Mesenchymal stem cell (in vitro differentiated cells and primary cell): ENCODE measurements around the gene CAMTA1.

Source experiments
- DNase-seq: peaks from one replicate; pipeline ENCODE4 v3.0.0-alpha.2; 2013
- H2AFZ ChIP-seq: one replicate; pipeline ENCODE4 v1.6.1; 2013; ENCODE audit warnings: low read depth, mild to moderate bottlenecking, control low read depth, inconsistent platforms, low read length, moderate library complexity
- H2AK5ac ChIP-seq: 2 replicates; pipeline ENCODE4 v1.6.1; 2013; ENCODE audit warnings: low read length, moderate library complexity, mild to moderate bottlenecking, inconsistent platforms; ENCODE audit not compliant: severe bottlenecking
- H2BK120ac ChIP-seq: one replicate; pipeline ENCODE4 v1.6.1; 2013; ENCODE audit warnings: low read depth, mild to moderate bottlenecking, inconsistent platforms, low read length, moderate library complexity
- H2BK12ac ChIP-seq, 2 experiments: one replicate each; pipeline ENCODE4 v1.6.1; 2013; ENCODE audit warnings: inconsistent platforms in 2 of 2, low read length in 2 of 2, mild to moderate bottlenecking in 2 of 2, moderate library complexity in 2 of 2, control low read depth in 1 of 2
- H2BK15ac ChIP-seq: one replicate; pipeline ENCODE4 v1.6.1; 2013; ENCODE audit warnings: mild to moderate bottlenecking, low read depth, inconsistent platforms; ENCODE audit not compliant: poor library complexity, severe bottlenecking
- H2BK5ac ChIP-seq: 2 replicates; pipeline ENCODE4 v1.6.1; 2013; ENCODE audit warnings: low read depth, mild to moderate bottlenecking, low read length, control low read depth, inconsistent platforms; ENCODE audit not compliant: poor library complexity, severe bottlenecking
- H3K14ac ChIP-seq, 2 experiments: one replicate each; pipeline ENCODE4 v1.6.1; 2013; ENCODE audit warnings: inconsistent platforms in 2 of 2, low read length in 2 of 2, control low read depth in 1 of 2, mild to moderate bottlenecking in 1 of 2, moderate library complexity in 1 of 2
- H3K18ac ChIP-seq, 2 experiments: one replicate each; pipeline ENCODE4 v1.6.1; 2013; ENCODE audit warnings: inconsistent platforms in 2 of 2, low read length in 2 of 2, control low read depth in 1 of 2, low read depth in 1 of 2, mild to moderate bottlenecking in 1 of 2
- H3K23ac ChIP-seq, 2 experiments: one replicate each; pipeline ENCODE4 v1.6.1; 2013; ENCODE audit warnings: inconsistent platforms in 2 of 2, low read length in 2 of 2, mild to moderate bottlenecking in 2 of 2, moderate library complexity in 2 of 2, control low read depth in 1 of 2
- H3K27ac ChIP-seq: 2 replicates; pipeline ENCODE4 v1.5.1; 2013; ENCODE audit warnings: mild to moderate bottlenecking, moderate library complexity, low read length, control low read depth, inconsistent platforms; ENCODE audit not compliant: poor library complexity, severe bottlenecking
- H3K27me3 ChIP-seq, 2 experiments: 2 replicates each; pipeline versions ENCODE4 v1.6.1 to v1.7.0; 2013; ENCODE audit warnings: low read length in 2 of 2, mild to moderate bottlenecking in 2 of 2, moderate library complexity in 2 of 2, control low read depth in 1 of 2, inconsistent platforms in 1 of 2; ENCODE audit not compliant: control insufficient read depth in 1 of 2, insufficient read depth in 1 of 2
- H3K36me3 ChIP-seq, 2 experiments: 2 replicates each; pipeline versions ENCODE4 v1.6.1 to v1.7.0; 2013; ENCODE audit warnings: low read length in 2 of 2, control low read depth in 1 of 2, inconsistent platforms in 1 of 2, low read depth in 1 of 2, mild to moderate bottlenecking in 1 of 2; ENCODE audit not compliant: insufficient read depth in 2 of 2, control insufficient read depth in 1 of 2
- H3K4ac ChIP-seq, 2 experiments: one replicate each; pipeline ENCODE4 v1.6.1; 2013; ENCODE audit warnings: inconsistent platforms in 2 of 2, low read length in 2 of 2, mild to moderate bottlenecking in 2 of 2, moderate library complexity in 2 of 2, control low read depth in 1 of 2, low read depth in 1 of 2
- H3K4me1 ChIP-seq: 2 replicates; pipeline ENCODE4 v1.6.1; 2013; ENCODE audit warnings: low read depth, low read length, control low read depth; ENCODE audit not compliant: control insufficient read depth, insufficient read depth
- H3K4me2 ChIP-seq: 2 replicates; pipeline ENCODE4 v1.6.1; 2013; ENCODE audit warnings: low read length, mild to moderate bottlenecking, inconsistent platforms; ENCODE audit not compliant: poor library complexity, severe bottlenecking
- H3K4me3 ChIP-seq, 2 experiments: 2 replicates each; pipeline versions ENCODE4 v1.5.1 to v1.7.0; 2013; ENCODE audit warnings: low read length in 2 of 2, mild to moderate bottlenecking in 2 of 2, control low read depth in 1 of 2, low read depth in 1 of 2; ENCODE audit not compliant: insufficient read depth in 1 of 2
- H3K79me1 ChIP-seq: replicated peaks from 2 replicates; pipeline ENCODE4 v1.6.1; 2013; ENCODE audit warnings: mild to moderate bottlenecking, control low read depth, low read length, inconsistent platforms; ENCODE audit not compliant: poor library complexity, severe bottlenecking
- H3K9ac ChIP-seq: 2 replicates; pipeline ENCODE4 v1.7.0; 2013; ENCODE audit warnings: mild to moderate bottlenecking, low read length, moderate library complexity
- H3K9me3 ChIP-seq: 2 replicates; pipeline ENCODE4 v1.7.0; 2013; ENCODE audit warnings: mild to moderate bottlenecking, low read length; ENCODE audit not compliant: control insufficient read depth
- H4K8ac ChIP-seq: one replicate; pipeline ENCODE4 v1.6.1; 2013; ENCODE audit warnings: inconsistent platforms, mild to moderate bottlenecking, low read length, moderate library complexity
- H4K91ac ChIP-seq: one replicate; pipeline ENCODE4 v1.6.1; 2013; ENCODE audit warnings: mild to moderate bottlenecking, low read length, inconsistent platforms
- WGBS: methylation state at CpG from one replicate; pipeline ENCODE4 v1.1.7; 2013; ENCODE audit warnings: mixed read lengths; 5-methylcytosine and 5-hydroxymethylcytosine counted together

Gene CAMTA1

GRCh38 chr1:7505771-7506453 is 720.7 kb downstream of the CAMTA1 start:
- Histone ChIP-seq H3K18ac (no peak overlapping the region), H2BK15ac (no peak overlapping the region), H3K27me3 (peaks cover 0 to 26% of the 10 kb centered on the region in 2 experiments), H3K36me3 (no peaks in the 10 kb centered on the region), H3K9me3 (no peaks in the 10 kb centered on the region), H2AK5ac (no peak overlapping the region), H2AFZ (no peak overlapping the region), H3K4me1 (peaks cover 11% of the 10 kb centered on the region), H4K91ac (no peak overlapping the region), H2BK12ac (no peak overlapping the region), H3K79me1 (no peaks in the 10 kb centered on the region), H3K4ac (no peak overlapping the region), H3K4me3 (no peak overlapping the region), H3K27ac (no peak overlapping the region), H4K8ac (no peak overlapping the region), H2BK5ac (no peak overlapping the region), H3K14ac (no peak overlapping the region), H2BK120ac (no peak overlapping the region), H3K9ac (no peak overlapping the region), H3K23ac (no peak overlapping the region), H3K4me2 (no peak overlapping the region)
- WGBS: 82% methylated on average over 14 of the region's 16 CpGs
- DNase-seq: no peak

- no peak overlapping the region for H2BK15ac ChIP-seq
- H3K4me3 ChIP-seq: no peak overlapping the region
- H3K36me3 ChIP-seq: no peaks in the 10 kb centered on the region
- no peak overlapping the region for H3K4ac ChIP-seq
- no peak overlapping the region for H3K18ac ChIP-seq
- no peak overlapping the region for H3K9ac ChIP-seq
- no peak overlapping the region for H2BK5ac ChIP-seq
- no peaks in the 10 kb centered on the region for H3K79me1 ChIP-seq
- H3K9me3 ChIP-seq: no peaks in the 10 kb centered on the region
- no peak overlapping the region for H2BK12ac ChIP-seq
- WGBS: 90% methylated on average over 10 of the region's 10 CpGs
- H3K4me1 ChIP-seq: peaks cover 7% of the 10 kb centered on the region
- no peak overlapping the region for H4K8ac ChIP-seq
- peak overlapping the region in 1 of 2 experiments; percentile 11 for H3K14ac ChIP-seq
- H3K23ac ChIP-seq: no peak overlapping the region
- no peak overlapping the region for H3K27ac ChIP-seq
- H2AFZ ChIP-seq: no peak overlapping the region
- no peak overlapping the region for H4K91ac ChIP-seq
- H3K27me3 ChIP-seq: peaks cover 0 to 31% of the 10 kb centered on the region in 2 experiments
- no peak for DNase-seq
- H2BK120ac ChIP-seq: no peak overlapping the region
- H3K4me2 ChIP-seq: no peak overlapping the region
- H2AK5ac ChIP-seq: no peak overlapping the region
Measured at GRCh38 chr1:7506454-7507284, 721.4 kb downstream of the CAMTA1 start.

- Histone ChIP-seq H2BK5ac (no peak overlapping the region), H2AFZ (no peak overlapping the region), H3K4me3 (no peak overlapping the region), H4K91ac (no peak overlapping the region), H3K4me2 (no peak overlapping the region), H3K27ac (no peak overlapping the region), H2BK12ac (no peak overlapping the region), H3K27me3 (peaks cover 0 to 25% of the 10 kb centered on the region in 2 experiments), H3K18ac (no peak overlapping the region), H3K9me3 (no peaks in the 10 kb centered on the region), H2BK15ac (no peak overlapping the region), H2AK5ac (no peak overlapping the region), H3K36me3 (no peaks in the 10 kb centered on the region), H4K8ac (no peak overlapping the region), H3K9ac (no peak overlapping the region), H3K23ac (no peak overlapping the region), H3K4me1 (peaks cover 7% of the 10 kb centered on the region), H3K14ac (no peak overlapping the region), H2BK120ac (no peak overlapping the region), H3K4ac (no peak overlapping the region), H3K79me1 (no peaks in the 10 kb centered on the region)
- WGBS: 88% methylated on average over 21 of the region's 21 CpGs
- DNase-seq: no peak
Measured at GRCh38 chr1:7507285-7508019, 722.2 kb downstream of the CAMTA1 start.
